Measurements from ENCODE around the gene PNPLA2. TPM values are rescaled to one million over a fixed set of nuclear protein-coding genes. Genes with fewer than 3 reads are reported as not detected.

PNPLA2 gene
- total and polyA plus RNA-seq, 2 of the 8 experiments (the other 6 are each of a cell fraction or from before 2014, with no cell fraction given) = 30.9 to 62.1 TPM

- H3K4ac ChIP-seq (replicated peaks; ENCODE audit: insufficient read length, low read depth, low read length) = no peak overlapping the region
- FAIRE-seq (no peak), DNase-seq (ENCODE audit: low read depth in 1 of 2, low spot score in 2 of 2) (no peak)
- peaks cover 0 to 45% (median 34%) of the 10 kb centered on the region in 4 experiments; a peak in 6 of 7 replicates for H3K4me1 ChIP-seq (replicated peaks in 1 of 4; ENCODE audit: control insufficient read depth in 3 of 4, insufficient read depth in 4 of 4, low read length in 3 of 4)
- H4K20me1 ChIP-seq (replicated peaks in 1 of 2; ENCODE audit: control insufficient read depth in 1 of 2, insufficient read depth in 2 of 2, low read length in 2 of 2) = peaks cover 2 to 29% of the 10 kb centered on the region in 2 experiments
- H4K8ac ChIP-seq (ENCODE audit: extremely low read depth, insufficient read depth, low read length) = no peak overlapping the region; the same call in 1 of the 2 replicates
- no peak overlapping the region for H4K5ac ChIP-seq (ENCODE audit: insufficient read length, low read depth, low read length)
- ChIA-PET POLR2A (ENCODE audit: partially characterized antibody) (interaction anchor here (1.0 to 53.0 kb wide), 5 partner anchors 4 to 466 kb away, joined by 3 to 1917 read pairs (median 234); partner anchors contain the start of genes CD151, CEND1, CRACR2B and PIDD1), CTCF (ENCODE audit: partially characterized antibody) (interaction anchor here (1.2 to 2.5 kb wide), 5 partner anchors 11 to 35 kb away, joined by 3 to 17 read pairs (median 5); partner anchors contain the start of gene PNPLA2)
- peak overlapping the region; percentile 81 to 84 for H3K4me2 ChIP-seq (ENCODE audit: insufficient read depth in 1 of 2, low read depth in 2 of 2, low read length in 2 of 2)
- no peak overlapping the region for H3K56ac ChIP-seq (replicated peaks; ENCODE audit: insufficient read length, low read depth, low read length)
- H2AFZ ChIP-seq (ENCODE audit: low read length) = no peak overlapping the region
- no peak overlapping the region for H2BK15ac ChIP-seq (ENCODE audit: low read length)
- H3K79me1 ChIP-seq (ENCODE audit: low read depth, low read length) = no peaks in the 10 kb centered on the region; the same call in 1 of the 2 replicates
- H3K23me2 ChIP-seq (ENCODE audit: low read depth, low read length) = peaks cover 29% of the 10 kb centered on the region
- peak overlapping the region; percentile 51 to 76 (median 58); a peak in 6 of 8 replicates for H3K4me3 ChIP-seq (ENCODE audit: extremely low read depth in 1 of 4, insufficient read depth in 2 of 4, low read depth in 3 of 4, low read length in 4 of 4)
- H3K18ac ChIP-seq (ENCODE audit: extremely low read depth, low read length) = no peak overlapping the region
- H3K9me3 ChIP-seq (ENCODE audit: insufficient read depth in 2 of 2, low read depth in 1 of 2, low read length in 1 of 2) = no peaks in the 10 kb centered on the region
- H2AK5ac ChIP-seq (ENCODE audit: low read depth, low read length) = no peak overlapping the region
- no peak overlapping the region for H2BK20ac ChIP-seq (ENCODE audit: low read length)
- H3K23ac ChIP-seq (ENCODE audit: insufficient read length) = no peak overlapping the region
- H2BK12ac ChIP-seq (ENCODE audit: low read depth, low read length) = 0 out of 2 replicates have a peak overlapping the region, but pooled peaks have one; percentile 23
- no peak overlapping the region for H3K14ac ChIP-seq (ENCODE audit: insufficient read length)
- no peak overlapping the region for H2BK120ac ChIP-seq (replicated peaks; ENCODE audit: low read depth, low read length)
- TF ChIP-seq GABPA (IDR thresholded peaks at IDR 0.05; ENCODE audit: borderline replicate concordance, insufficient read depth, low read length) = no peak
- no peak overlapping the region for H3K27ac ChIP-seq (ENCODE audit: low read depth, low read length)
- peaks cover 6 to 28% (median 24%) of the 10 kb centered on the region in 4 experiments for H3K27me3 ChIP-seq (replicated peaks in 1 of 4; ENCODE audit: control insufficient read depth in 3 of 4, extremely low read depth in 1 of 4, insufficient read depth in 3 of 4, low read length in 3 of 4)
- 69% methylated on average over 8 of the region's 9 CpGs; no CpG with 5 or more reads in 1 of the 2 experiments for WGBS, 2 experiments (ENCODE audit: extremely low coverage in 1 of 2, insufficient coverage in 1 of 2, insufficient read length in 1 of 2, insufficient replicate concordance in 2 of 2, low coverage in 1 of 2, low lambda C conversion rate in 2 of 2, missing lambda C conversion rate in 1 of 2)
- no peaks in the 10 kb centered on the region; a peak in 1 of 4 replicates for H3K79me2 ChIP-seq (ENCODE audit: control insufficient read depth in 1 of 2, insufficient read depth in 2 of 2, low read length in 2 of 2)
- no peak overlapping the region for H2BK5ac ChIP-seq (ENCODE audit: low read depth, low read length)
- H3K36me3 ChIP-seq (ENCODE audit: control insufficient read depth in 2 of 4, insufficient read depth in 4 of 4, low read length in 3 of 4) = peaks cover 0 to 18% (median 10%) of the 10 kb centered on the region in 4 experiments; a peak in 5 of 8 replicates
- H3K9ac ChIP-seq (replicated peaks in 1 of 4; ENCODE audit: extremely low read depth in 1 of 4, low read depth in 3 of 4, low read length in 3 of 4) = peak overlapping the region in 1 of 4 experiments; percentile 62; a peak in 2 of 7 replicates
- H4K91ac ChIP-seq (replicated peaks; ENCODE audit: insufficient read length, low read length) = no peak overlapping the region
Observed at GRCh38 chr11:833849-834311, 15.2 kb downstream of the PNPLA2 start.

All from H1 (cell line).